ENCODE measurements around the gene CDC42BPA.

DNA sequence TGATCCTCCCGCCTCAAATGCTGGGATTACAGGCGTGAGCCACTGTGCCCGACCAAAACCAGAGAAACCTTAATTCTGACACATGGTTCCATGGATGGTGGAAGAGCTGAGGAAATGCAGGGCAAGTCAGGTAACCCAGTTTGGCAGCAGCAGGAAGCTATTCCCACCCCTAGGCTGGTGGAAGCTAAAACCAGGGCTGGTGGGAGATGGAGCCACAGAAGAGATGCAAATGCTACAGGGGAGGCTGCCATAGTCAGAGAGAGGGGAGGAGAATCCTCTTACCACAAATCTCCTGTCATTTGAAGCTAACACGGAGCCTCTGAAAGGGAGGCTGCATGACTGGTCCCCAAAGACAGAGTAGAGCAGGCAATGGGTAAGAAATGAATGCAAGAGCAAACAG is 4.1 kb upstream of the CDC42BPA start:
- TF ChIP-seq, protein P1, sequence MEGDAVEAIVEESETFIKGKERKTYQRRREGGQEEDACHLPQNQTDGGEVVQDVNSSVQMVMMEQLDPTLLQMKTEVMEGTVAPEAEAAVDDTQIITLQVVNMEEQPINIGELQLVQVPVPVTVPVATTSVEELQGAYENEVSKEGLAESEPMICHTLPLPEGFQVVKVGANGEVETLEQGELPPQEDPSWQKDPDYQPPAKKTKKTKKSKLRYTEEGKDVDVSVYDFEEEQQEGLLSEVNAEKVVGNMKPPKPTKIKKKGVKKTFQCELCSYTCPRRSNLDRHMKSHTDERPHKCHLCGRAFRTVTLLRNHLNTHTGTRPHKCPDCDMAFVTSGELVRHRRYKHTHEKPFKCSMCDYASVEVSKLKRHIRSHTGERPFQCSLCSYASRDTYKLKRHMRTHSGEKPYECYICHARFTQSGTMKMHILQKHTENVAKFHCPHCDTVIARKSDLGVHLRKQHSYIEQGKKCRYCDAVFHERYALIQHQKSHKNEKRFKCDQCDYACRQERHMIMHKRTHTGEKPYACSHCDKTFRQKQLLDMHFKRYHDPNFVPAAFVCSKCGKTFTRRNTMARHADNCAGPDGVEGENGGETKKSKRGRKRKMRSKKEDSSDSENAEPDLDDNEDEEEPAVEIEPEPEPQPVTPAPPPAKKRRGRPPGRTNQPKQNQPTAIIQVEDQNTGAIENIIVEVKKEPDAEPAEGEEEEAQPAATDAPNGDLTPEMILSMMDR (IDR thresholded peaks at IDR 0.05; ENCODE audit: borderline replicate concordance, extremely low read depth, low read length, poor library complexity, severe bottlenecking) = no peak
- no peak for TF ChIP-seq EZH2 (IDR thresholded peaks at IDR 0.05; ENCODE audit: borderline replicate concordance, low read depth, low read length, severe bottlenecking)
